ENCODE measurements around the gene TEX54. TPM values are rescaled to one million over a fixed set of nuclear protein-coding genes. Genes with fewer than 3 reads are reported as not detected.
A peak's percentile ranks its signal among the peaks of the same experiment; 100 is the strongest.

TEX54 gene
- total and polyA plus RNA-seq, 2 of the 13 experiments (the other 11 are each of a cell fraction or from before 2014, with no cell fraction given), result not detected

DNA sequence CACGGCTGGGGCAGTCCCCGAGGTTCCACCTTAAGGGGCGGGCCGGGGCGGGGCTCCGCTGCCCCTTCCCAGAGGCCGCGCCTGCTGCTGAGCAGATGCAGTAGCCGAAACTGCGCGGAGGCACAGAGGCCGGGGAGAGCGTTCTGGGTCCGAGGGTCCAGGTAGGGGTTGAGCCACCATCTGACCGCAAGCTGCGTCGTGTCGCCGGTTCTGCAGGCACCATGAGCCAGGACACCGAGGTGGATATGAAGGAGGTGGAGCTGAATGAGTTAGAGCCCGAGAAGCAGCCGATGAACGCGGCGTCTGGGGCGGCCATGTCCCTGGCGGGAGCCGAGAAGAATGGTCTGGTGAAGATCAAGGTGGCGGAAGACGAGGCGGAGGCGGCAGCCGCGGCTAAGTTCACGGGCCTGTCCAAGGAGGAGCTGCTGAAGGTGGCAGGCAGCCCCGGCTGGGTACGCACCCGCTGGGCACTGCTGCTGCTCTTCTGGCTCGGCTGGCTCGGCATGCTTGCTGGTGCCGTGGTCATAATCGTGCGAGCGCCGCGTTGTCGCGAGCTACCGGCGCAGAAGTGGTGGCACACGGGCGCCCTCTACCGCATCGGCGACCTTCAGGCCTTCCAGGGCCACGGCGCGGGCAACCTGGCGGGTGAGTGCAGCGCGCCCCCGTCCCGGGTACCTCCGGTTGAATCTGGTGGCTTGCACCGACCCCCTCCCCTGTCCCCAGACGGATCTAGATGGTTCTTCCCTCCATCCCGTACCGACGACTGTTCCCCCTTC is 48.4 kb upstream of the TEX54 start, which contains the start of gene SLC3A2 (continued):
- TF ChIP-seq, protein P1, sequence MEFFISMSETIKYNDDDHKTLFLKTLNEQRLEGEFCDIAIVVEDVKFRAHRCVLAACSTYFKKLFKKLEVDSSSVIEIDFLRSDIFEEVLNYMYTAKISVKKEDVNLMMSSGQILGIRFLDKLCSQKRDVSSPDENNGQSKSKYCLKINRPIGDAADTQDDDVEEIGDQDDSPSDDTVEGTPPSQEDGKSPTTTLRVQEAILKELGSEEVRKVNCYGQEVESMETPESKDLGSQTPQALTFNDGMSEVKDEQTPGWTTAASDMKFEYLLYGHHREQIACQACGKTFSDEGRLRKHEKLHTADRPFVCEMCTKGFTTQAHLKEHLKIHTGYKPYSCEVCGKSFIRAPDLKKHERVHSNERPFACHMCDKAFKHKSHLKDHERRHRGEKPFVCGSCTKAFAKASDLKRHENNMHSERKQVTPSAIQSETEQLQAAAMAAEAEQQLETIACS (CRISPR knock-in tag; IDR thresholded peaks at IDR 0.05), result peak; percentile 50; the same call in 1 of the 2 replicates
- TF ChIP-seq, protein P2, sequence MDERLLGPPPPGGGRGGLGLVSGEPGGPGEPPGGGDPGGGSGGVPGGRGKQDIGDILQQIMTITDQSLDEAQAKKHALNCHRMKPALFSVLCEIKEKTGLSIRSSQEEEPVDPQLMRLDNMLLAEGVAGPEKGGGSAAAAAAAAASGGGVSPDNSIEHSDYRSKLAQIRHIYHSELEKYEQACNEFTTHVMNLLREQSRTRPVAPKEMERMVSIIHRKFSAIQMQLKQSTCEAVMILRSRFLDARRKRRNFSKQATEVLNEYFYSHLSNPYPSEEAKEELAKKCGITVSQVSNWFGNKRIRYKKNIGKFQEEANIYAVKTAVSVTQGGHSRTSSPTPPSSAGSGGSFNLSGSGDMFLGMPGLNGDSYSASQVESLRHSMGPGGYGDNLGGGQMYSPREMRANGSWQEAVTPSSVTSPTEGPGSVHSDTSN (CRISPR knock-in tag; IDR thresholded peaks at IDR 0.05), result no peak
- TF ChIP-seq, protein P3, sequence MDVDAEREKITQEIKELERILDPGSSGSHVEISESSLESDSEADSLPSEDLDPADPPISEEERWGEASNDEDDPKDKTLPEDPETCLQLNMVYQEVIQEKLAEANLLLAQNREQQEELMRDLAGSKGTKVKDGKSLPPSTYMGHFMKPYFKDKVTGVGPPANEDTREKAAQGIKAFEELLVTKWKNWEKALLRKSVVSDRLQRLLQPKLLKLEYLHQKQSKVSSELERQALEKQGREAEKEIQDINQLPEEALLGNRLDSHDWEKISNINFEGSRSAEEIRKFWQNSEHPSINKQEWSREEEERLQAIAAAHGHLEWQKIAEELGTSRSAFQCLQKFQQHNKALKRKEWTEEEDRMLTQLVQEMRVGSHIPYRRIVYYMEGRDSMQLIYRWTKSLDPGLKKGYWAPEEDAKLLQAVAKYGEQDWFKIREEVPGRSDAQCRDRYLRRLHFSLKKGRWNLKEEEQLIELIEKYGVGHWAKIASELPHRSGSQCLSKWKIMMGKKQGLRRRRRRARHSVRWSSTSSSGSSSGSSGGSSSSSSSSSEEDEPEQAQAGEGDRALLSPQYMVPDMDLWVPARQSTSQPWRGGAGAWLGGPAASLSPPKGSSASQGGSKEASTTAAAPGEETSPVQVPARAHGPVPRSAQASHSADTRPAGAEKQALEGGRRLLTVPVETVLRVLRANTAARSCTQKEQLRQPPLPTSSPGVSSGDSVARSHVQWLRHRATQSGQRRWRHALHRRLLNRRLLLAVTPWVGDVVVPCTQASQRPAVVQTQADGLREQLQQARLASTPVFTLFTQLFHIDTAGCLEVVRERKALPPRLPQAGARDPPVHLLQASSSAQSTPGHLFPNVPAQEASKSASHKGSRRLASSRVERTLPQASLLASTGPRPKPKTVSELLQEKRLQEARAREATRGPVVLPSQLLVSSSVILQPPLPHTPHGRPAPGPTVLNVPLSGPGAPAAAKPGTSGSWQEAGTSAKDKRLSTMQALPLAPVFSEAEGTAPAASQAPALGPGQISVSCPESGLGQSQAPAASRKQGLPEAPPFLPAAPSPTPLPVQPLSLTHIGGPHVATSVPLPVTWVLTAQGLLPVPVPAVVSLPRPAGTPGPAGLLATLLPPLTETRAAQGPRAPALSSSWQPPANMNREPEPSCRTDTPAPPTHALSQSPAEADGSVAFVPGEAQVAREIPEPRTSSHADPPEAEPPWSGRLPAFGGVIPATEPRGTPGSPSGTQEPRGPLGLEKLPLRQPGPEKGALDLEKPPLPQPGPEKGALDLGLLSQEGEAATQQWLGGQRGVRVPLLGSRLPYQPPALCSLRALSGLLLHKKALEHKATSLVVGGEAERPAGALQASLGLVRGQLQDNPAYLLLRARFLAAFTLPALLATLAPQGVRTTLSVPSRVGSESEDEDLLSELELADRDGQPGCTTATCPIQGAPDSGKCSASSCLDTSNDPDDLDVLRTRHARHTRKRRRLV (CRISPR knock-in tag; IDR thresholded peaks at IDR 0.05), result no peak
- TF ChIP-seq IRX3 (CRISPR knock-in tag; IDR thresholded peaks at IDR 0.05; ENCODE audit: borderline replicate concordance, low read depth) (no peak; the same call in 1 of the 2 replicates), ZNF484 (CRISPR knock-in tag; IDR thresholded peaks at IDR 0.05; ENCODE audit: borderline replicate concordance, low read depth) (no peak), PTBP1 (IDR thresholded peaks at IDR 0.05; ENCODE audit: low read depth, low read length, poor library complexity, severe bottlenecking) (no peak), HHEX (CRISPR knock-in tag; IDR thresholded peaks at IDR 0.05) (0 out of 2 replicates have a peak, but pooled peaks have one; percentile 18), ZSCAN25 (CRISPR knock-in tag; IDR thresholded peaks at IDR 0.05) (peak; percentile 81), HNRNPK (IDR thresholded peaks at IDR 0.05; ENCODE audit: low read depth, low read length, poor library complexity, severe bottlenecking) (peak; percentile 83), REXO4 (CRISPR knock-in tag; IDR thresholded peaks at IDR 0.05; ENCODE audit: borderline replicate concordance) (no peak), ASH2L (IDR thresholded peaks at IDR 0.05; ENCODE audit: insufficient read length, low read depth, low read length) (no peak), MEF2D (CRISPR knock-in tag; IDR thresholded peaks at IDR 0.05) (peak; percentile 69; the same call in 1 of the 2 replicates), ARHGAP35 (CRISPR knock-in tag; IDR thresholded peaks at IDR 0.05; ENCODE audit: borderline replicate concordance) (no peak; the same call in 1 of the 2 replicates)
- TF ChIP-seq, protein P4, sequence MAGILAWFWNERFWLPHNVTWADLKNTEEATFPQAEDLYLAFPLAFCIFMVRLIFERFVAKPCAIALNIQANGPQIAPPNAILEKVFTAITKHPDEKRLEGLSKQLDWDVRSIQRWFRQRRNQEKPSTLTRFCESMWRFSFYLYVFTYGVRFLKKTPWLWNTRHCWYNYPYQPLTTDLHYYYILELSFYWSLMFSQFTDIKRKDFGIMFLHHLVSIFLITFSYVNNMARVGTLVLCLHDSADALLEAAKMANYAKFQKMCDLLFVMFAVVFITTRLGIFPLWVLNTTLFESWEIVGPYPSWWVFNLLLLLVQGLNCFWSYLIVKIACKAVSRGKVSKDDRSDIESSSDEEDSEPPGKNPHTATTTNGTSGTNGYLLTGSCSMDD (CRISPR knock-in tag; IDR thresholded peaks at IDR 0.05), result no peak
- TF ChIP-seq, protein P5, sequence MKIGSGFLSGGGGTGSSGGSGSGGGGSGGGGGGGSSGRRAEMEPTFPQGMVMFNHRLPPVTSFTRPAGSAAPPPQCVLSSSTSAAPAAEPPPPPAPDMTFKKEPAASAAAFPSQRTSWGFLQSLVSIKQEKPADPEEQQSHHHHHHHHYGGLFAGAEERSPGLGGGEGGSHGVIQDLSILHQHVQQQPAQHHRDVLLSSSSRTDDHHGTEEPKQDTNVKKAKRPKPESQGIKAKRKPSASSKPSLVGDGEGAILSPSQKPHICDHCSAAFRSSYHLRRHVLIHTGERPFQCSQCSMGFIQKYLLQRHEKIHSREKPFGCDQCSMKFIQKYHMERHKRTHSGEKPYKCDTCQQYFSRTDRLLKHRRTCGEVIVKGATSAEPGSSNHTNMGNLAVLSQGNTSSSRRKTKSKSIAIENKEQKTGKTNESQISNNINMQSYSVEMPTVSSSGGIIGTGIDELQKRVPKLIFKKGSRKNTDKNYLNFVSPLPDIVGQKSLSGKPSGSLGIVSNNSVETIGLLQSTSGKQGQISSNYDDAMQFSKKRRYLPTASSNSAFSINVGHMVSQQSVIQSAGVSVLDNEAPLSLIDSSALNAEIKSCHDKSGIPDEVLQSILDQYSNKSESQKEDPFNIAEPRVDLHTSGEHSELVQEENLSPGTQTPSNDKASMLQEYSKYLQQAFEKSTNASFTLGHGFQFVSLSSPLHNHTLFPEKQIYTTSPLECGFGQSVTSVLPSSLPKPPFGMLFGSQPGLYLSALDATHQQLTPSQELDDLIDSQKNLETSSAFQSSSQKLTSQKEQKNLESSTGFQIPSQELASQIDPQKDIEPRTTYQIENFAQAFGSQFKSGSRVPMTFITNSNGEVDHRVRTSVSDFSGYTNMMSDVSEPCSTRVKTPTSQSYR (CRISPR knock-in tag; IDR thresholded peaks at IDR 0.05; ENCODE audit: borderline replicate concordance), result peak; percentile 70; the same call in 1 of the 2 replicates
